H9 (cell line): Measurements from ENCODE around the gene SRD5A2. TPM values are rescaled to one million over a fixed set of nuclear protein-coding genes. Genes with fewer than 3 reads are reported as not detected.

ENCODE experiments used
- DNase-seq: peaks from one replicate; pipeline ENCODE4 v3.0.0-alpha.2; 2017
- H2AFZ ChIP-seq: one replicate; pipeline ENCODE4 v1.6.1; 2013; ENCODE audit warnings: mild to moderate bottlenecking, low read length, control low read depth, moderate library complexity
- H2AK5ac ChIP-seq: 2 replicates; pipeline ENCODE4 v1.6.1; 2013; ENCODE audit warnings: low read length, control low read depth, mixed read lengths; ENCODE audit not compliant: insufficient read length
- H2BK120ac ChIP-seq: one replicate; pipeline ENCODE4 v1.6.1; 2013; ENCODE audit warnings: low read depth, mild to moderate bottlenecking, low read length, control low read depth, inconsistent platforms; ENCODE audit not compliant: poor library complexity, severe bottlenecking
- H2BK12ac ChIP-seq: 2 replicates; pipeline ENCODE4 v1.6.1; 2013; ENCODE audit warnings: low read length, control low read depth, mixed read lengths, low read depth; ENCODE audit not compliant: insufficient read length
- H2BK15ac ChIP-seq: 2 replicates; pipeline ENCODE4 v1.6.1; 2013; ENCODE audit warnings: low read depth, low read length, control low read depth
- H2BK20ac ChIP-seq: one replicate; pipeline ENCODE4 v1.6.1; 2013; ENCODE audit warnings: low read depth, mild to moderate bottlenecking, low read length, control low read depth, inconsistent platforms; ENCODE audit not compliant: poor library complexity, severe bottlenecking
- H2BK5ac ChIP-seq: 2 replicates; pipeline ENCODE4 v1.6.1; 2013; ENCODE audit warnings: low read length, control low read depth, mixed read lengths; ENCODE audit not compliant: insufficient read length
- H3K14ac ChIP-seq: 2 replicates; pipeline ENCODE4 v1.6.1; 2013; ENCODE audit warnings: low read length, control low read depth; ENCODE audit not compliant: insufficient read depth
- H3K18ac ChIP-seq: 2 replicates; pipeline ENCODE4 v1.6.1; 2013; ENCODE audit warnings: low read depth, mild to moderate bottlenecking, mixed read lengths, low read length, control low read depth; ENCODE audit not compliant: insufficient read length
- H3K23ac ChIP-seq: 2 replicates; pipeline ENCODE4 v1.6.1; 2013; ENCODE audit warnings: low read length, control low read depth, mixed read lengths, low read depth; ENCODE audit not compliant: insufficient read length
- H3K23me2 ChIP-seq: 2 replicates; pipeline ENCODE4 v1.6.1; 2013; ENCODE audit warnings: low read depth, mild to moderate bottlenecking, mixed read lengths, low read length, control low read depth; ENCODE audit not compliant: insufficient read length, poor library complexity, severe bottlenecking
- H3K27ac ChIP-seq: 2 replicates; pipeline ENCODE4 v1.5.1; 2013; ENCODE audit warnings: low read length, control low read depth, mixed read lengths, low read depth; ENCODE audit not compliant: insufficient read length
- H3K27me3 ChIP-seq: 2 replicates; pipeline ENCODE4 v1.6.1; 2013; ENCODE audit warnings: low read length, control low read depth, inconsistent platforms; ENCODE audit not compliant: insufficient read depth
- H3K4ac ChIP-seq: 2 replicates; pipeline ENCODE4 v1.6.1; 2013; ENCODE audit warnings: low read depth, mild to moderate bottlenecking, control low read depth, inconsistent platforms, low read length, moderate library complexity
- H3K4me1 ChIP-seq: 2 replicates; pipeline ENCODE4 v1.6.1; 2013; ENCODE audit warnings: low read length, control low read depth, inconsistent platforms; ENCODE audit not compliant: insufficient read depth
- H3K4me2 ChIP-seq: 2 replicates; pipeline ENCODE4 v1.6.1; 2013; ENCODE audit warnings: low read length, control low read depth, mixed read lengths; ENCODE audit not compliant: insufficient read length, insufficient read depth
- H3K56ac ChIP-seq: 2 replicates; pipeline ENCODE4 v1.6.1; 2013; ENCODE audit warnings: low read depth, mild to moderate bottlenecking, mixed read lengths, low read length, control low read depth; ENCODE audit not compliant: insufficient read length
- H3K79me1 ChIP-seq: 2 replicates; pipeline ENCODE4 v1.6.1; 2013; ENCODE audit warnings: low read depth, mild to moderate bottlenecking, moderate library complexity, low read length, control low read depth, inconsistent platforms; ENCODE audit not compliant: insufficient read depth, poor library complexity, severe bottlenecking
- H3K79me2 ChIP-seq: 2 replicates; pipeline ENCODE4 v1.6.1; 2013; ENCODE audit warnings: low read length, control low read depth, inconsistent platforms; ENCODE audit not compliant: insufficient read depth
- H3K9ac ChIP-seq: 2 replicates; pipeline ENCODE4 v1.6.1; 2013; ENCODE audit warnings: low read length, control low read depth, mixed read lengths; ENCODE audit not compliant: insufficient read length; ENCODE audit errors: extremely low read depth
- H3K9me3 ChIP-seq: one replicate; pipeline ENCODE4 v1.6.1; 2013; ENCODE audit warnings: low read depth, low read length, inconsistent platforms; ENCODE audit not compliant: control insufficient read depth
- H3T11ph ChIP-seq: one replicate; pipeline ENCODE4 v1.6.1; 2013; ENCODE audit warnings: mild to moderate bottlenecking, low read length, control low read depth, inconsistent platforms
- H4K20me1 ChIP-seq: one replicate; pipeline ENCODE4 v1.6.1; 2013; ENCODE audit not compliant: control insufficient read depth, insufficient read length, insufficient read depth
- H4K5ac ChIP-seq: 2 replicates; pipeline ENCODE4 v1.6.1; 2013; ENCODE audit warnings: low read depth, mild to moderate bottlenecking, mixed read lengths, low read length, control low read depth; ENCODE audit not compliant: insufficient read length
- H4K8ac ChIP-seq: replicated peaks from 2 replicates; pipeline ENCODE4 v1.6.1; 2013; ENCODE audit warnings: low read length, control low read depth, mixed read lengths, low read depth; ENCODE audit not compliant: insufficient read length
- H4K91ac ChIP-seq: 2 replicates; pipeline ENCODE4 v1.6.1; 2013; ENCODE audit warnings: low read depth, mild to moderate bottlenecking, moderate library complexity, mixed read lengths, low read length, control low read depth; ENCODE audit not compliant: insufficient read length
- H3K27ac Mint-ChIP-seq, 3 experiments: 2 replicates in 2 of 3; 3 replicates in 1 of 3; pipeline ENCODE4 v1.8.0; 2020 to 2021; ENCODE audit warnings: mixed read lengths in 3 of 3, mild to moderate bottlenecking in 1 of 3, moderate library complexity in 1 of 3
- H3K27me3 Mint-ChIP-seq: 2 replicates; pipeline ENCODE4 v1.8.0; 2021; ENCODE audit warnings: low read depth, mild to moderate bottlenecking, moderate library complexity, mixed read lengths
- H3K36me3 Mint-ChIP-seq, 3 experiments: 2 replicates in 2 of 3; 3 replicates in 1 of 3; pipeline ENCODE4 v1.8.0; 2020 to 2021; ENCODE audit warnings: low read depth in 3 of 3, mixed read lengths in 3 of 3; ENCODE audit not compliant: insufficient read depth in 1 of 3
- H3K4me1 Mint-ChIP-seq, 2 experiments: 2 replicates each; pipeline ENCODE4 v1.8.0; 2020; ENCODE audit warnings: mixed read lengths in 2 of 2
- H3K4me3 Mint-ChIP-seq, 2 experiments: 2 replicates in 1 of 2; 3 replicates in 1 of 2; pipeline ENCODE4 v1.8.0; 2020 to 2021; ENCODE audit warnings: mild to moderate bottlenecking in 2 of 2, mixed read lengths in 2 of 2, moderate library complexity in 1 of 2
- H3K9me3 Mint-ChIP-seq, 2 experiments: 2 replicates in 1 of 2; 3 replicates in 1 of 2; pipeline ENCODE4 v1.8.0; 2020; ENCODE audit warnings: mild to moderate bottlenecking in 2 of 2, mixed read lengths in 2 of 2, moderate library complexity in 1 of 2
- CTCF ChIP-seq: fragments of 200-600 bp; sonication (generic); conservative IDR thresholded peaks from 3 replicates; pipeline ENCODE4 v1.8.0; 2021; ENCODE audit warnings: antibody characterized with exemption, mild to moderate bottlenecking
- WGBS: extraction: QIAGEN DNeasy Blood & Tissue Kit; methylation state at CpG from one replicate; pipeline ENCODE4 v1.1.7; 2013; ENCODE audit warnings: missing lambda C conversion rate, low lambda C conversion rate, mixed read lengths; ENCODE audit not compliant: insufficient read length; ENCODE audit errors: extremely low coverage; 5-methylcytosine and 5-hydroxymethylcytosine counted together
- total RNA-seq: library from RNA; stranded (reverse); gene quantifications from 2 replicates; pipeline ENCODE4 v1.2.1, GENCODE V29; 2021

SRD5A2 gene
- total RNA-seq, 1 experiment from 2014 or later, result not detected

GRCh38 chr2:31522786-31523185, 58.0 kb downstream of the SRD5A2 start:
- Mint-ChIP-seq H3K27ac (no peak overlapping the region), H3K27me3 (no peaks in the 10 kb centered on the region; the same call in none of the 2 replicates), H3K4me3 (no peak overlapping the region), H3K4me1 (0 out of 4 replicates have a peak, but pooled peaks cover 0 to 2% of the 10 kb centered on the region in 2 experiments), H3K36me3 (peaks cover 0 to 4% (median 0%) of the 10 kb centered on the region in 3 experiments; a peak in 2 of 7 replicates), H3K9me3 (peaks cover 0 to 6% of the 10 kb centered on the region in 2 experiments; a peak in 4 of 5 replicates)
- no peak for TF ChIP-seq CTCF
- Histone ChIP-seq H3K23ac (no peak overlapping the region), H2BK12ac (no peak overlapping the region), H4K8ac (no peak overlapping the region), H3T11ph (no peak overlapping the region), H3K27ac (no peak overlapping the region), H3K23me2 (no peaks in the 10 kb centered on the region), H2BK15ac (no peak overlapping the region), H2BK120ac (no peak overlapping the region), H3K27me3 (no peaks in the 10 kb centered on the region), H2BK20ac (no peak overlapping the region), H4K91ac (no peak overlapping the region), H3K4me2 (no peak overlapping the region), H2BK5ac (no peak overlapping the region), H3K79me2 (no peaks in the 10 kb centered on the region), H3K18ac (no peak overlapping the region), H3K4me1 (no peaks in the 10 kb centered on the region), H3K56ac (no peak overlapping the region), H3K14ac (no peak overlapping the region), H3K79me1 (no peaks in the 10 kb centered on the region), H4K5ac (no peak overlapping the region), H4K20me1 (no peaks in the 10 kb centered on the region), H2AFZ (no peak overlapping the region), H3K9ac (no peak overlapping the region), H3K9me3 (no peaks in the 10 kb centered on the region), H2AK5ac (no peak overlapping the region), H3K4ac (no peak overlapping the region)
- no CpG with 5 or more reads among the region's 4 CpGs for WGBS
- DNase-seq, result no peak
